Tibial nerve (tissue), 4 donors: ENCODE results near the gene FBXL15. TPM values are rescaled to one million over a fixed set of nuclear protein-coding genes. Genes with fewer than 3 reads are reported as not detected.

Experiments used
- DNase-seq, 2 donors: peaks; one replicate each; pipeline ENCODE4 v3.0.0-alpha.2; 2019; ENCODE audit warnings: low spot score in 2 of 2
- H3K27ac ChIP-seq, 4 donors: fragments of 200-600 bp; sonication (generic) in 3 of 4; one replicate each; pipeline ENCODE4 v1.5.1; 2017 to 2019; ENCODE audit warnings: mild to moderate bottlenecking in 1 of 4
- H3K27me3 ChIP-seq, 2 donors: fragments of 200-600 bp; sonication (generic) in 1 of 2; one replicate each; pipeline versions ENCODE4 v1.5.1 to v1.6.0; 2017 to 2019
- H3K36me3 ChIP-seq, 3 donors: fragments of 200-600 bp; sonication (generic); one replicate each; pipeline ENCODE4 v1.5.1; 2018 to 2019
- H3K4me1 ChIP-seq, 4 donors: fragments of 200-600 bp; sonication (generic) in 3 of 4; one replicate each; pipeline ENCODE4 v1.5.1; 2017 to 2019
- H3K4me3 ChIP-seq, 4 donors: fragments of 200-600 bp; sonication (generic) in 3 of 4; one replicate each; pipeline ENCODE4 v1.5.1; 2017 to 2019; ENCODE audit warnings: mild to moderate bottlenecking in 1 of 4, moderate library complexity in 1 of 4
- H3K9me3 ChIP-seq, 4 donors: fragments of 200-600 bp; sonication (generic) in 3 of 4; one replicate each; pipeline ENCODE4 v1.5.1; 2017 to 2019
- CTCF ChIP-seq, 5 experiments: fragments of 200-600 bp in 3 of 5; fragments of 450-650 bp in 2 of 5; sonication (generic) in 3 of 5; IDR thresholded peaks; one replicate each; pipeline ENCODE4 v1.5.1; 2016 to 2019; ENCODE audit warnings: antibody characterized with exemption in 5 of 5, mild to moderate bottlenecking in 3 of 5, moderate library complexity in 2 of 5
- EP300 ChIP-seq, 2 donors: sonication (generic); formaldehyde crosslinking; IDR thresholded peaks; one replicate each; pipeline ENCODE4 v1.6.1; 2017; ENCODE audit warnings: antibody characterized with exemption in 2 of 2, mild to moderate bottlenecking in 1 of 2
- POLR2A ChIP-seq, 2 donors: fragments of 450-650 bp; IDR thresholded peaks; one replicate each; pipeline ENCODE4 v1.6.1; 2017; ENCODE audit warnings: antibody characterized with exemption in 2 of 2, mild to moderate bottlenecking in 2 of 2, moderate library complexity in 2 of 2
- WGBS, 2 donors: methylation state at CpG; one replicate each; pipeline ENCODE4 v1.1.5; 2018; 5-methylcytosine and 5-hydroxymethylcytosine counted together
- total RNA-seq, 4 donors: library from RNA; depleted of rRNA; stranded (reverse); fragments of >200 nt; gene quantifications; one replicate each; pipeline ENCODE4 v1.1.0, GENCODE V29; 2016

Gene FBXL15
- total RNA-seq, 4 donors from 2014 or later = 25.8 to 51.1 (median 46.2) TPM

- DNase-seq = no peak
- H3K4me1 ChIP-seq = peaks cover 0 to 68% (median 36%) of the 10 kb centered on the region in 4 donors
- H3K4me3 ChIP-seq = peak overlapping the region in 1 of 4 donors; percentile 98
- H3K9me3 ChIP-seq = no peaks in the 10 kb centered on the region
- 80 to 87% methylated on average over 12 to 13 of the region's 13 CpGs for WGBS, 2 donors
- peaks cover 0 to 6% of the 10 kb centered on the region in 2 donors for H3K27me3 ChIP-seq
- H3K36me3 ChIP-seq = peaks cover 0 to 22% (median 7%) of the 10 kb centered on the region in 3 donors
- peak overlapping the region in 2 of 4 donors; percentile 85 to 90 for H3K27ac ChIP-seq
- no peak for TF ChIP-seq CTCF (IDR thresholded peaks at IDR 0.05)
- TF ChIP-seq EP300 (IDR thresholded peaks at IDR 0.05) = no peak
- no peak for TF ChIP-seq POLR2A (IDR thresholded peaks at IDR 0.05)
These were observed 2.8 kb downstream of the FBXL15 start for GRCh38 chr10:102423372-102423968.

GRCh38 chr10:102424145-102424544 lies 3.5 kb downstream of the FBXL15 start:
- 78 to 79% methylated on average over 9 of the region's 9 CpGs for WGBS, 2 donors
- H3K36me3 ChIP-seq = peaks cover 0 to 22% (median 7%) of the 10 kb centered on the region in 3 donors
- H3K27me3 ChIP-seq = no peaks in the 10 kb centered on the region
- TF ChIP-seq CTCF (IDR thresholded peaks at IDR 0.05) (no peak), POLR2A (IDR thresholded peaks at IDR 0.05) (no peak), EP300 (IDR thresholded peaks at IDR 0.05) (no peak)
- H3K4me1 ChIP-seq = peaks cover 0 to 61% (median 30%) of the 10 kb centered on the region in 4 donors
- peak overlapping the region in 1 of 4 donors; percentile 98 for H3K4me3 ChIP-seq
- H3K9me3 ChIP-seq = no peaks in the 10 kb centered on the region
- DNase-seq = no peak
- H3K27ac ChIP-seq = peak overlapping the region in 1 of 4 donors; percentile 4

- H3K4me3 ChIP-seq = peak overlapping the region in 1 of 4 donors; percentile 98
- TF ChIP-seq EP300 (IDR thresholded peaks at IDR 0.05) (no peak), POLR2A (IDR thresholded peaks at IDR 0.05) (no peak), CTCF (IDR thresholded peaks at IDR 0.05) (no peak)
These were observed 4.3 kb downstream of the FBXL15 start for GRCh38 chr10:102424916-102425315.

DNA sequence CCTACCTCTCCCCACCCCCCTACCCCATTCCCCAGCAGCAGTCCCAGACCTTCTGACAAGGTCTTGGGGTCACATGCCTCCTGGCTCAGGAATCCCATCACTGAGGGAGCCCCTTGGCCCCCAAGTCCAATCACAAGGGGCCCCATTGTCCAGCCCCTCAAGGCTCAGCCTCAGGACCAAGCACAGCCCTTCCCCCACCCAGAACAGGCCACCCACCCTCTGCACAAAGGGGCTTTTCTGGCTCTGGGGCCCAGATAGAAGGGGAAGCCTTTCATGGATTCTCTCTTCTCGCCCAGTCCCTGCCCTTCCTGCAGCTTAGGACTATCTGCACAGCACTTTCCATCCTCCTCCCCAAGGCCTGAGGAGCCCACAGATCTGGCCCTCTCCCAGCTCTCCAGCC lies 4.8 kb downstream of the FBXL15 start:
- Histone ChIP-seq H3K4me1 (peaks cover 0 to 48% (median 19%) of the 10 kb centered on the region in 4 donors), H3K27me3 (no peaks in the 10 kb centered on the region)
- 21 to 35% methylated on average over 1 of the region's 1 CpG for WGBS, 2 donors

More at GRCh38 chr10:102424916-102425315, 4.3 kb downstream of the FBXL15 start:
- Histone ChIP-seq H3K9me3 (no peaks in the 10 kb centered on the region), H3K27me3 (no peaks in the 10 kb centered on the region), H3K36me3 (peaks cover 0 to 22% (median 7%) of the 10 kb centered on the region in 3 donors), H3K4me1 (peaks cover 0 to 54% (median 22%) of the 10 kb centered on the region in 4 donors), H3K27ac (peak overlapping the region in 1 of 4 donors; percentile 55)
- no peak for DNase-seq
- 45 to 53% methylated on average over 6 of the region's 6 CpGs for WGBS, 2 donors

More for the DNA sequence above, 4.8 kb downstream of the FBXL15 start:
- peaks cover 0 to 22% (median 7%) of the 10 kb centered on the region in 3 donors for H3K36me3 ChIP-seq
- no peak for TF ChIP-seq EP300 (IDR thresholded peaks at IDR 0.05)
- TF ChIP-seq CTCF (IDR thresholded peaks at IDR 0.05) = no peak
- no peak for TF ChIP-seq POLR2A (IDR thresholded peaks at IDR 0.05)
- H3K27ac ChIP-seq = peak overlapping the region in 1 of 4 donors; percentile 55
- peak overlapping the region in 1 of 4 donors; percentile 98 for H3K4me3 ChIP-seq
- H3K9me3 ChIP-seq = no peaks in the 10 kb centered on the region
- no peak for DNase-seq
